ENCODE data around the gene TTLL13. TPM values are rescaled to one million over a fixed set of nuclear protein-coding genes. Genes with fewer than 3 reads are reported as not detected.

Gene TTLL13
- total and polyA plus RNA-seq, 3 donors from 2014 or later, result 6.8 to 30.3 (median 18.0) TPM

DNA sequence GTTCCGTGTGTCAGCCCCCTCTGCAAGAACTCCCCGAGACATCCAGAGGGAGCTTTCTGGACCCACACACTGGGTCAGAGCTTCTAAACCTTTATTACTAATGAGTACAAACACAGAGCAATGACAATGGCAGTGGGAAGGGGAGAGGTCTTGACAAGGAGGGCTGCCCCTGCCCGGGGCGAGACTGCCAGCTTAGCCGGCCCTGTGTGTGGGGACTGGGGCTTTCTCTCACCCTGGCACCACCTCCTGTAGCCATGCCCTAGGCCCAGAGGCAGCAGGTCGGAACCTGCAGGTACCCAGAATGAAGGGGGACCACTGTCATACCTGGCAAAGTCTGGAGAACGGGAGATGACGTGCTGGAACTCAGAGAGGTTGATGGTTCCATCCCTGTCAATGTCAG is 18.7 kb upstream of the TTLL13 start:
- intact Hi-C loops (cut with DNase I; ENCODE audit: low total_unique reads), result no loop called here
- peak overlapping the region; percentile 51 to 79 for H3K27ac ChIP-seq
- TF ChIP-seq, protein P1, sequence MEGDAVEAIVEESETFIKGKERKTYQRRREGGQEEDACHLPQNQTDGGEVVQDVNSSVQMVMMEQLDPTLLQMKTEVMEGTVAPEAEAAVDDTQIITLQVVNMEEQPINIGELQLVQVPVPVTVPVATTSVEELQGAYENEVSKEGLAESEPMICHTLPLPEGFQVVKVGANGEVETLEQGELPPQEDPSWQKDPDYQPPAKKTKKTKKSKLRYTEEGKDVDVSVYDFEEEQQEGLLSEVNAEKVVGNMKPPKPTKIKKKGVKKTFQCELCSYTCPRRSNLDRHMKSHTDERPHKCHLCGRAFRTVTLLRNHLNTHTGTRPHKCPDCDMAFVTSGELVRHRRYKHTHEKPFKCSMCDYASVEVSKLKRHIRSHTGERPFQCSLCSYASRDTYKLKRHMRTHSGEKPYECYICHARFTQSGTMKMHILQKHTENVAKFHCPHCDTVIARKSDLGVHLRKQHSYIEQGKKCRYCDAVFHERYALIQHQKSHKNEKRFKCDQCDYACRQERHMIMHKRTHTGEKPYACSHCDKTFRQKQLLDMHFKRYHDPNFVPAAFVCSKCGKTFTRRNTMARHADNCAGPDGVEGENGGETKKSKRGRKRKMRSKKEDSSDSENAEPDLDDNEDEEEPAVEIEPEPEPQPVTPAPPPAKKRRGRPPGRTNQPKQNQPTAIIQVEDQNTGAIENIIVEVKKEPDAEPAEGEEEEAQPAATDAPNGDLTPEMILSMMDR (IDR thresholded peaks at IDR 0.05), result no peak
- TF ChIP-seq POLR2A (IDR thresholded peaks at IDR 0.05), result no peak
- H3K4me1 ChIP-seq, result peaks cover 22% of the 10 kb centered on the region
- no peaks in the 10 kb centered on the region for H3K9me3 ChIP-seq
- H3K4me3 ChIP-seq, result no peak overlapping the region
- no peaks in the 10 kb centered on the region for H3K27me3 ChIP-seq
- no peaks in the 10 kb centered on the region for H3K36me3 ChIP-seq (ENCODE audit: low read depth, missing control alignments)
- 78 to 80% methylated on average over 6 to 8 of the region's 8 CpGs for WGBS, 2 donors
- DNase-seq, result no peak

DNA sequence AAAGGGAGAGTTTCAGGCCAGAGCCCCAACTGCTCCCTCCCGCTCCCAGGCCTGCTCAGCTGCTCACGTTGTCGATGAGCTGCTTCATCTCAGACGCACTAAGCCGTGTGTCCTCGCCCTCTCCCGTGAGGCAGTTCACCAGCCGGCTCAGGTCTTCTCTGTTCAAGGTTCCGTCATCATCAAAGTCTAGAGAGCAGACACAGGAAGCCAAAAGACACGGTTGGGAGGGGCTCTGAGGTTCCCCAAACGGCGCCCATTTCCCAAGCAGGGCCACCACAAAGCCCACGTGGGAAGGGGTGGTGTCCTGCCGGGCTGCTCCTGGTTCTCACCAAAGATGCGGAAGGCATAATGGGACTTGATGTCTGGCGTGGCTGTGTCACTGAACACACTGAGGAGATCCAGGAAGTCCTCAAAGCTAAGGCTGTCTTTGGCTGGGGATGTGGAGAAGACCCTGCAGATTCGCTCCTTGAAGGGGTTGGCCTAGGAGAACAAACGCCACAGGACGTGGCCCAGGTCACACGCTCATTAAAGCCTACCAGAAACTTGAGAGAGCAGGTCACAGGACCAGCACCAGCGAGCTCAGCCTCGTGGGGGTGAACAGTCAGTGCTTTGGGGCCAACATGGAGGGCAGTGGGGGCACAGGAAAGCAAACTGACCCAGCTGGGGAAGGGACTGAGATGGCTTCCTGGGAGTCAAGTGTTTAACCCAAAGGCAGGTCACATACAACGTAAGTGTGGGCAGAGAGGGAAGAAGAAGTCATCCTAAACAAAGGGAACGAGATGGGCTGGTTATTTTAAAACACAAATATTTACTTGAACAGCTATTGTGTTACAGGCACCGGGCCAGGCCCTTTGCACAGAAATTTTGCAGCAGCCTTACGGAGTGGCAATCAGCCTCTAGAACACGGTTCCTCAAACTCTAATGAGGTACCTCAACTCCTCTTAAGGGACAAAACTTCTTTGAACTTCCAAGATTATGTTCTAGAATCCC is 18.0 kb upstream of the TTLL13 start:
- peak overlapping the region in 1 of 2 donors; percentile 79 for H3K27ac ChIP-seq
- intact Hi-C loops (cut with DNase I; ENCODE audit: low total_unique reads), result no loop called here
- no peaks in the 10 kb centered on the region for H3K27me3 ChIP-seq
- WGBS, 2 donors, result 84 to 85% methylated on average over 27 of the region's 27 CpGs
- H3K4me1 ChIP-seq, result peaks cover 22% of the 10 kb centered on the region
- no peaks in the 10 kb centered on the region for H3K9me3 ChIP-seq
- H3K4me3 ChIP-seq, result no peak overlapping the region
- no peaks in the 10 kb centered on the region for H3K36me3 ChIP-seq (ENCODE audit: low read depth, missing control alignments)
- DNase-seq, result peak; percentile 19
- no peak for TF ChIP-seq POLR2A (IDR thresholded peaks at IDR 0.05)
- TF ChIP-seq, protein P1 (IDR thresholded peaks at IDR 0.05), result no peak

DNA sequence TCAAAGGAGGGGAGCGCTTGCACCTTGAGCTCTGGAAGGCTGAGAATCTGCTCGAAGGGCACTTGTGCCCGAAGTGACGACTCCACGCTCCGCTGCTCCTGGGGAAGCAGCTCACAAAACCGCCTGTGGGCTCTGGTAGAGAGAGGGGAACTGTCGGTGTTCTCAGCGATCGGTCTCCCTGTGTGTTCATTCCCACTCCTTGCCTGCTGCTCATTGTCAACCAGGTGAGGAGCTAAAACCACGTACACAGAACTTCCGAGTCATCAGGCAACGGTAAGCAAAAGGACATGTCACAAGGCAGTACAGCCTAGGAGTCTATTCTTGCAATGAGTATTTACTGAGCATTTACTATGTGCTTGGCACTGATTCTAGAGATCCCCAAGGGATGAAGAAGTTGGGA is 17.2 kb upstream of the TTLL13 start:
- no peak overlapping the region for H3K4me3 ChIP-seq
- no peak overlapping the region for H3K27ac ChIP-seq
- H3K27me3 ChIP-seq, result no peaks in the 10 kb centered on the region
- WGBS, 2 donors, result 82 to 95% methylated on average over 11 to 13 of the region's 13 CpGs
- H3K36me3 ChIP-seq (ENCODE audit: low read depth, missing control alignments), result no peaks in the 10 kb centered on the region
- DNase-seq, result no peak
- intact Hi-C loops (cut with DNase I; ENCODE audit: low total_unique reads), result no loop called here
- peaks cover 22% of the 10 kb centered on the region for H3K4me1 ChIP-seq
- no peaks in the 10 kb centered on the region for H3K9me3 ChIP-seq
- TF ChIP-seq POLR2A (IDR thresholded peaks at IDR 0.05), result no peak
- TF ChIP-seq, protein P1 (IDR thresholded peaks at IDR 0.05), result no peak

DNA sequence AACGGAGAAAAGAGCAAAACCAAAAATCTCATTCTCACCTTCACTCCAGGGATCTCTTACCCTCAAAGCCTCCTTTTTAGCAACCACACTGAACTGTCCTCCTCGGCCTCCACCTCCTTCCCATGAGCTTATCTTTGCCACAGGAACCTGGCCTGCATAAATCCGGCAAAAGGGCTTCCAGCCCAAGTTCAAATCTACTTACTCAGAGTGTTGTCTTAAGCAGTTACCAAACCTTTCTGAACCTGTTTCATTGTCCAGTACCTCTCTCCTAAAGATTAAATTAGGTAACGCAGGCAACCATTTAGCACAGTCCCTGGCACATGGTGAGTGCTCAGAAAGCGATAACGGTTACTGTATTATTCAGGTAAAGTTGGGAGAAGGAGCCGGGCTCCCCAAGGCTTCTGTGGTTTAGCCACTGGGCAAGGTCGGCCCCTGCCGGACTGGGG is 16.4 kb upstream of the TTLL13 start:
- H3K4me3 ChIP-seq, result peak overlapping the region; percentile 72 to 91
- peaks cover 22% of the 10 kb centered on the region for H3K4me1 ChIP-seq
- H3K27ac ChIP-seq, result peak overlapping the region; percentile 61 to 91
- WGBS, 2 donors, result 4 to 10% methylated on average over 7 to 9 of the region's 9 CpGs
- H3K27me3 ChIP-seq, result no peaks in the 10 kb centered on the region
- TF ChIP-seq POLR2A (IDR thresholded peaks at IDR 0.05), result no peak
- TF ChIP-seq, protein P1 (IDR thresholded peaks at IDR 0.05), result peak; percentile 21 to 49 (median 29)
- intact Hi-C loops (cut with DNase I; ENCODE audit: low total_unique reads), result no loop called here
- H3K36me3 ChIP-seq (ENCODE audit: low read depth, missing control alignments), result no peaks in the 10 kb centered on the region
- H3K9me3 ChIP-seq, result no peaks in the 10 kb centered on the region
- DNase-seq, result no peak
